Measurements from ENCODE around the gene PIGB. TPM values are rescaled to one million over a fixed set of nuclear protein-coding genes. Genes with fewer than 3 reads are reported as not detected.
"Not testable (repeated sequence)": the region's sequence is repeated elsewhere in the genome, so short reads cannot be mapped to it uniquely, and the experiment has no call there.

PIGB gene
- total and polyA plus RNA-seq, 2 donors from 2014 or later, result 17.4 to 17.6 TPM

DNA sequence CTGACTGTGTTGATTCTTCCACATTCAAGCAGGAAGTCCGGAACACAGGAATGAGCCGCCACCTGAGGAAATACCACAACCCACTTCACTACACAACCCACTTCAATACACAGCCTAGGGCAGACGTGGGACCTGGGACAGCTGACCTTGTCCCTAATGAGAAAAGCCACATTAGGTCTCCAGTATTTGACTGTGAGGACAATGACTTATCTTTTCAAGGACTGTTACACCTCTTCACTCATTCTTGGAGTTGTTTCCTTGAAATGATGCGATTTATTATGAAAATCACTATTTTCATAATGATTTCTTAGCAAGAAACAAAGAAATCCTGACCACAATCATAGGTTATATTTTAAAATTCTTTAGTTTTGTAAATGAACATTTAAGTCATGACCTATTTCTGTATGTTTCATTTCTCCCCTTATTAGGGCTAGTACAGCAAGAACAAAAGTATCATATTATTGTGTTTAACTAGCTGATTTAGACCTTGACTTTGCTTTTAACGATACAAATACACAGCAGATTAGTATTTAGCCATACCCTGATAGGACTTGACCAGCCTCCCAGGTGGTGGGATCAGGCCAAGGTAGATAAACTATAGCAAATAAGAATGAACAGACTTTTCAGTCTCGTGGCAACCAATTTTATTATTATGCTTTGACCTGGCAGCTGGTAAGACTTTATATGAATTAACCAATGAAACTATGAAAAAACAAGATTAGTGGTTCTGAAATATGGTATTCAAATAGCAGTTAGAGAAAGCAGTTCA is 35.5 kb upstream of the PIGB start:
- FAIRE-seq (no peak), DNase-seq (no peak)
- Histone ChIP-seq H3K27ac (ENCODE audit: low read depth in 2 of 2, low read length in 2 of 2) (no peak overlapping the region), H3K4me3 (ENCODE audit: low read length in 3 of 3) (no peak overlapping the region), H3K27me3 (ENCODE audit: control insufficient read depth, insufficient read depth, low read length) (no peaks in the 10 kb centered on the region), H3K9ac (ENCODE audit: low read length in 3 of 3) (no peak overlapping the region), H3K4me1 (ENCODE audit: control insufficient read depth in 2 of 3, insufficient read depth in 2 of 3, low read depth in 1 of 3, low read length in 3 of 3) (no peaks in the 10 kb centered on the region), H3K36me3 (ENCODE audit: control insufficient read depth in 2 of 3, insufficient read depth in 3 of 3, low read length in 3 of 3) (peaks cover 0 to 2% (median 0%) of the 10 kb centered on the region in 3 donors), H3K9me3 (ENCODE audit: control insufficient read depth in 2 of 3, insufficient read depth in 1 of 3, low read length in 3 of 3) (no peaks in the 10 kb centered on the region)
- intact Hi-C loops (cut with DNase I), result no loop called here
- TF ChIP-seq, protein P1, sequence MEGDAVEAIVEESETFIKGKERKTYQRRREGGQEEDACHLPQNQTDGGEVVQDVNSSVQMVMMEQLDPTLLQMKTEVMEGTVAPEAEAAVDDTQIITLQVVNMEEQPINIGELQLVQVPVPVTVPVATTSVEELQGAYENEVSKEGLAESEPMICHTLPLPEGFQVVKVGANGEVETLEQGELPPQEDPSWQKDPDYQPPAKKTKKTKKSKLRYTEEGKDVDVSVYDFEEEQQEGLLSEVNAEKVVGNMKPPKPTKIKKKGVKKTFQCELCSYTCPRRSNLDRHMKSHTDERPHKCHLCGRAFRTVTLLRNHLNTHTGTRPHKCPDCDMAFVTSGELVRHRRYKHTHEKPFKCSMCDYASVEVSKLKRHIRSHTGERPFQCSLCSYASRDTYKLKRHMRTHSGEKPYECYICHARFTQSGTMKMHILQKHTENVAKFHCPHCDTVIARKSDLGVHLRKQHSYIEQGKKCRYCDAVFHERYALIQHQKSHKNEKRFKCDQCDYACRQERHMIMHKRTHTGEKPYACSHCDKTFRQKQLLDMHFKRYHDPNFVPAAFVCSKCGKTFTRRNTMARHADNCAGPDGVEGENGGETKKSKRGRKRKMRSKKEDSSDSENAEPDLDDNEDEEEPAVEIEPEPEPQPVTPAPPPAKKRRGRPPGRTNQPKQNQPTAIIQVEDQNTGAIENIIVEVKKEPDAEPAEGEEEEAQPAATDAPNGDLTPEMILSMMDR (IDR thresholded peaks at IDR 0.05; ENCODE audit: borderline replicate concordance, extremely low read depth, insufficient read depth), result no peak

GRCh38 chr15:55284426-55284825 is 34.6 kb upstream of the PIGB start:
- FAIRE-seq (no peak), DNase-seq (no peak)
- Histone ChIP-seq H3K4me3 (ENCODE audit: low read length in 3 of 3) (no peak overlapping the region), H3K36me3 (ENCODE audit: control insufficient read depth in 2 of 3, insufficient read depth in 3 of 3, low read length in 3 of 3) (peaks cover 0 to 2% (median 0%) of the 10 kb centered on the region in 3 donors), H3K27me3 (ENCODE audit: control insufficient read depth, insufficient read depth, low read length) (no peaks in the 10 kb centered on the region), H3K9ac (ENCODE audit: low read length in 3 of 3) (no peak overlapping the region), H3K27ac (ENCODE audit: low read depth in 2 of 2, low read length in 2 of 2) (no peak overlapping the region), H3K9me3 (ENCODE audit: control insufficient read depth in 2 of 3, insufficient read depth in 1 of 3, low read length in 3 of 3) (no peaks in the 10 kb centered on the region), H3K4me1 (ENCODE audit: control insufficient read depth in 2 of 3, insufficient read depth in 2 of 3, low read depth in 1 of 3, low read length in 3 of 3) (peaks cover 0 to 2% (median 0%) of the 10 kb centered on the region in 3 donors)
- intact Hi-C loops (cut with DNase I), result no loop called here
- TF ChIP-seq, protein P1 (IDR thresholded peaks at IDR 0.05; ENCODE audit: borderline replicate concordance, extremely low read depth, insufficient read depth), result no peak

DNA sequence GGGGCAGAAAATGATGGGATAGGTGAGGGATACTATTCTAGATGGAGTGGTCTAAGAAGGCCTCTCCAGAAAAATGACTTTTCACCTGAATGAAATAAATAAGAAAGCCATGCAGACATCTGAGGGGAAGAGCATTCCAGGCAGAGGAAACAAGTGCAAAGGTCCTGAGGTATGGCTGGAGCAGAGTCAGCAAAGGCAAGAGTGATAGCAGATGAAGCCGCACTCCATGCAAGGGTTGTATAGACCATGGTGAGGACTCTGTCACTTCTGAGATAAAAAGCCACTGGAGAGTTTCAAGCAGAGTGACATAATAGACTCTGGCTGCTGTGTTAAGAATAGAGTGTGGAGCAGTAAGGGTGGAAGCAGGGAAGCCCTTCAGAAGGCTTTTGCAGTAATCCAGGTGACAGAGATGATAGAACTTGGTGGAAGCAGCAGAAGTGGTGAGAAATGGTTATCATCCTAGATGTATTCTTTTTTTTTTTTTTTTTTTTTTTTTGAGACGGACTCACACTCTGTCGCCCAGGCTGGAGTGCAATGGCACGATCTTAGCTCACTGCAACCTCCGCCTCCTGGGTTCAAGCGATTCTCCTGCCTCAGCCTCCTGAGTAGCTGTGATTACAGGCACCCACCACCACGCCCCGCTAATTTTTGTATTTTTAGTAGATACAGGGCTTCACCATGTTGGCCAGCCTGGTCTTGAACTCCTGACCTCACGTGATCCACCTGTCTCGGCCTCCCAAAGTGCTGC is 32.4 kb upstream of the PIGB start:
- H3K27ac ChIP-seq (ENCODE audit: low read depth in 2 of 2, low read length in 2 of 2); H3K27me3 ChIP-seq (ENCODE audit: control insufficient read depth, insufficient read depth, low read length); H3K4me3 ChIP-seq (ENCODE audit: low read length in 3 of 3); H3K9ac ChIP-seq (ENCODE audit: low read length in 3 of 3); H3K36me3 ChIP-seq (ENCODE audit: control insufficient read depth in 2 of 3, insufficient read depth in 3 of 3, low read length in 3 of 3); H3K4me1 ChIP-seq (ENCODE audit: control insufficient read depth in 2 of 3, insufficient read depth in 2 of 3, low read depth in 1 of 3, low read length in 3 of 3); DNase-seq; H3K9me3 ChIP-seq (ENCODE audit: control insufficient read depth in 2 of 3, insufficient read depth in 1 of 3, low read length in 3 of 3); FAIRE-seq; intact Hi-C loops (cut with DNase I): not testable (repeated sequence)
